Activated CD4-positive, alpha-beta T cell treated with anti-CD3 and anti-CD28 coated beads for 24 hours (primary cell): ENCODE results near the gene MED6.

Experiments
- DNase-seq, 2 donors: peaks; one replicate each; pipeline ENCODE4 v3.0.0-alpha.2; 2020; ENCODE audit warnings: low read depth in 2 of 2

MED6 gene

DNA sequence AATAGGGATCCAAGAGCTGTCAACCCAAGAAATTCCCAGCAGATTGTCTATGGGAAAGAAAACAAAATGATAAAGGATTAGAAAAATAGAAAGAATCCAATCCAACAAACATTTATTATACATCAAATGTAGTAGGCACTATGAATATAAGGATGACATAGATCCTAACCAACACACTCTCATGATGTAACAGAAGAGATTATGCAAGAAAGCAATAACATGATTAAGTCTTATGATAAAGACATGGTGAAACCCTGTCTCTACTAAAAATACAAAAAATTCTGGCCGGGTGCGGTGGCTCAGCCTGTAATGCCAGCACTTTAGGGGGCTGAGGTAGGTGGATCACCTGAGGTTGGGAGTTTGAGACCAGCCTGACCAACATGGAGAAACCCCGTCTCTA, 2.7 kb downstream of the MED6 start:
- DNase-seq: no peak

DNA sequence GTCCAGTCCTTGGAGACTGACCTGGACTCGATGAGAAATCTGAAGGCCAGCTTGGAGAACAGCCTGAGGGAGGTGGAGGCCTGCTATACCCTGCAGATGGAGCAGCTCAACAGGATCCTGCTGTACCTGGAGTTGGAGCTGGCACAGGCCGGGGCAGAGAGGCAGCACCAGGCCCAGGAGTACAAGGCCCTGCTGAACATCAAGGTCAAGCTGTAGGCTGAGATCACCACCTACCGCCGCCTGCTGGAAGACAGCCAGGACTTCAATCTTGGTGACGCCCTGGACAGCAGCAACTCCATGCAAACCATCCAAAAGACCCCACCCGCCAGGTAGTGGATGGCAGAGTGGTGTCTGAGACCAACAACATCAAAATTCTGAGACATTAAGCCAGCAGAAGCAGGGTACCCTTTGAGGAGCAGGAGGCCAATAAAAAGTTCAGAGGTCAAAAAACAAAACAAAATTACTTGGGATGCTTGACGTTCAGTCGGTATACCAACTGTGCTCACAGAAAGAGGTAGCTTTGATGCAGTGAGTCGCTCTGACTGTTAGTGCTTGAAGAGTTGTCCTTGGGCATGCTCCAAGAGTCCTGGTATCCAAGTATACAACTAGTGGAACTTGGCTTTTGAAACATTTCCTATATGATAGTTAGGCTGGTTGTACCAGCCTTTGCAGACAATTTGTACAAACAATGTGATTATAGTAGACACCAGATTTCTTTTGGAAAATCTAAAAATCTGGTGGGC, 4.8 kb downstream of the MED6 start:
- DNase-seq: no peak

DNA sequence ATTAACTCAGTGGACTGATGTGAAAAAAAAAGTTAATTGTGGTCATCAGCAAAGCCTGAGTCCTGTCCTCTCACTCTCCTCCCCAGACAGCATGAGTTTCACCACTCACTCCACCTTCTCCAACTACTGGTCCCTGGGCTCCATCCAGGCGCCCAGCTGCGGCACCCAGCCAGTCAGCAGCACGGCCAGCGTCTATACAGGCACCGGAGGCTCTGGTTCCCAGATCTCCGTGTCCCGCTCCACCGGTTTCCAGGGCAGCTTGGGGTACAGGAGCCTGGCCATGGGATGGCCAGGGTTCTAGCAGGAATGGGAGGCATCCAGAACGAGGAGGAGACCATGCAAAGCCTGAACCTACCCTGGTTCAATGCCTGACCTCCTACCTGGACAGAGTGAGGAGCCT, 6.0 kb downstream of the MED6 start:
- DNase-seq: no peak

DNA sequence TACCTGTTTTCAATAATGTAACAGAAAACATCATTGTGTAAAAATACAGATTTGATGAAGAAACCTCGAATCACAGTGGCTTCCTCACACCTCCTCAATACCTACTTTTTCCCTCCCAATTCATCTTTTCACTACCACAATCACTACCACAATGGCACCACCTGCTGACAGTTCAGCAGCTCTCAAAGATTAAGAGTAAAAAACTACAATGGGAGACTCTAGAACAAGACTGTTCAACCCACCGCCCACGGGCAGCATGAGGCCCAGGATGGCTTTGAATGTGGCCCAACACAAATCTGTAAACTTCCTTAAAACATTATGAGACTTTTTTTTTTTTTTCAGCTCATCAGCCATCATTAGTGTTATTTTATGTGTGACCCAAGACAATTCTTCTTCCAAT, 15.2 kb downstream of the MED6 start:
- DNase-seq: no peak

DNA sequence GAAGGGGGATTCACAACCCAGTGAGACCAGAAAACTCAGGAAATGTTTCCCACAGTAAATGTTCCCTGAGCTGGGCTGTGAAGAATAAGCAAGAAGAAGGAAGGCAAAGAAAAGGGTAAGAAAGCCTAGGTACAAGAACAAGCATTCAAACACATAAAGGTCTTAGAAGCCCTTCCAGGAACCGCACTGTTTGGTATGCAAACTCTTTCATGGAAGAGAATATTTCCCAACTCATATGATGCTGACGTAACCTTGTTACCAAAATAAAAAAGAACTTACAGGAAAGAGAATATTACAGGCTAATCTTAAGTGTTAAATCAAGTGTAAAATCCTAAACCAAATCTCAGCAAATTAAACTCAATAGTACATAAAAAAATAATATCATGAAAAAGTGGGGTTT, 23.6 kb downstream of the MED6 start:
- DNase-seq: no peak

DNA sequence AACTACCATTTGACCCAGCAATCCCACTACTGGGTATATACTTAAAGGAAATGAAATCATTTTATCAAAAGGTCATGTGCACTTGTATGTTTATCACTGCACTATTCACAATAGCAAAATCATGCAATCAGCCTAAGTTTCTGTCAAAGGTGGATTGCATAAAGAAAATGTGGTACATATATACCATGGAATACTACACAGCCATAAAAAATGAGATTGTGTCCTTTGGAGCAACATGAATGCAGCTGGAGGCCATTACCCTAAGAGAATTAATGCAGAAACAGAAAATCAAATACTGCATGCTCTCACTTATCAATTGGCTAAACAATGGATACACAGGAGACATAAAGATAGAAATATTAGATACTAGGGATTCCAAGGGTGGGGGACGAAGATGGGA, 27.4 kb downstream of the MED6 start:
- DNase-seq: no peak

DNA sequence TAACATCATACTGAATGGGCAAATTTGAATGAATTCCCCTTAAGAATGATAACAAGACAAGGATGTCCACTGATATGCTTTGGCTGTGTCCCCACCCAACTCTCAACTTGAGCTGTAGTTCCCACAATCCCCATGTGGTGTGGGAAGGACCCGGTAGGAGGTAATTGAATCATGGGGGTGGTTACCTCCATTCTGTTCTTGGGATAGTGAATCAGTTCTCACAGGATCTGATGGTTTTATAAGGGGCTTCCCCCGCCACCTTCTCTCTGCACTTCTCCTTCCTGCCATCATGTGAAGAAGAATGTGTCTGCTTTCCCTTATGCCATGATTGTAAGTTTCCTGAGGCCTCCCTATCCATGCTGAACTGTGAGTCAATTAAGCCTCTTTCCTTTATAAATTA, 29.3 kb downstream of the MED6 start:
- no peak for DNase-seq

DNA sequence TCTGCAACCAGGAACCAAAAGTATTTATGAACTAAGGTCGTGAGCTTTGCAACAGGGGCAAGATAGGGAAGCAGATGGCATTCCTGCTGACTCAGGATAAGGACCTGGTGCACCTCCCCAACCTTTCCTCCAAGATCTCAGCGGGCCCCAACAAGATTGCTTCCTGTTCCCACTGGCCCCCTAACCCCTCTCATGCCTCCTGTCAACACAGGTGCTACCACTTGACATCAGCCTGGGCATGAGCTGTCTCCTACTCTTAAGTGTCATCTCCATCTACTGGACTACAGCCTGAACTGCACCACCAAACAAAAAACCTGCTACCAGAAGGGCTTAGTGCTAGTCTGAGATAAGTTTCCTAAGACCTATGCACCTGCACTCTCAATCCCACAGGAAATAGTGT, 32.7 kb downstream of the MED6 start:
- DNase-seq: no peak

DNA sequence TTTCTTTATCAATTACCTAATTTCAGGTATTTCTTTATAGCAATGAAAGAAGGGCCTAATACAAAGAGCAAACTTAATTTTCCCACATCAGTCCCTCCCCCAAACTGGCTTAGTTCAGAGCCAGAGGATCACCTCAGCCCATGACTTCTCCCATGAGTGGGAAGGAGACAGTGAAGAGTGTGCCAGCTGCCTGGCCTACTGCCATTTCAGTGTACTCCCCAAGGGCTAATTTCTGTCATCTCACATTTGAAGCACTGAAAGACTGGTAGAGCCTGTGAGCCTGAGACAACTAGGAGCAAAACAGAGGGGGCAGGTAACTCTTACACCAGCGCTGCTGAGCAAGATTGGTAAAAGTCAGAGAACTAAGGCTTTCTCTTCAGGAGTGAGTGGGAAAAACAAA, 36.6 kb downstream of the MED6 start:
- DNase-seq: no peak

DNA sequence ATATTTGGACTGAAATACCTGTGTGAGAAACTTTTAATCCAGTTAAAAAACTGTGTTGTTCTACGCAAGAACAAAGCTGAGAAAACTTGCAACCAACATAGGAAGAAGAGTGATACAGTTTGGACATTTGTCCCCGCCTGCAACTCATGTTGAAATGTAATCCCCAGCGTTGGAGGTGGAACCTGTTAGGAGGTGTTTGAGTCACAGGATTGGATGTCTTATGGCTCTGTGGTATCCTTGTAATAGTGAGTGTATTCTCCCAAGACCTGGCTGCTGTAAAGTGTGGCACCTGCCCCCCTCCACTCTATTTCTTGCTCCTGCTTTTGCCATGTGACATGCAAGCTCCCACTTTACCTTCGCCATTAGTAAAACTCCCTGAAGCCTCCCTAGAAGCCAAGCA, 37.0 kb downstream of the MED6 start:
- DNase-seq: no peak

DNA sequence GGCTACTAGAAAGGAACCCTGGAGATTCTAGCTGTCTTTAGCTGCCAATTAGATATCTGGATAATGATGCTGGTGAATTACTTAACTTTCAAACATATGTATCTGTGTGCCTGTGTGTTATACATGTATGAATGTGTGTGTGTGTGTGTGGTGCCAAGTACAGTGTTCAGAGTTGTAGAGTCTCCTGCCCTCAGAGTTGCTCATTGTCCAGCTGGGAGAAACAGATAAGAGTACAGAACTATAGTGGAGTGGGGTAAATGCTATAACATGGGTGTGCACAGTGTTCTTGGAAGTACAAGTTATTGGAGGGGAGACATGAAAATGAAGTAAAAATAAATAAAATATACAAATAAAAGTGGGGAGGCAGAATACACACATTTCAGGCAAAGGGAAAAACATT, 42.1 kb downstream of the MED6 start:
- DNase-seq: no peak

DNA sequence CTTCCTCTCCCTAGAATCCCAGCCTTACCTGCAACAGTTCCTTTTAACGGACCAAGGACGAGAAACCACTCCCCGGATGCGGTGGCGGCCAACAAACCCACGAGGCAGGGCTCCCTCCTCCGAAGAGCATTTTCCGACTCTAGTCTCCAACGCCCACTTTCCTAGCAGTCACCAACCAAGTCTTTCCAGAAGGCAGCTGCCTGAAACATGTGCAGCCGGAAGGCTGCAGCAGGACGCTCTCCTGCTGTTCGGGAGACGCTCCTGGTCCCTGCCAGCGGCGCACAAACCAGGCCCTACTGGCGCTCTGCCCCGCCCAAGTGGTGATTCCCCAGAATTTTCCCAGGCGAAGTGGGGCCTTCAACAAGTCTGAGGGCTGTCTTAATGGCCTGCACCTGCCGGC, 44.6 kb downstream of the MED6 start:
- no peak for DNase-seq

DNA sequence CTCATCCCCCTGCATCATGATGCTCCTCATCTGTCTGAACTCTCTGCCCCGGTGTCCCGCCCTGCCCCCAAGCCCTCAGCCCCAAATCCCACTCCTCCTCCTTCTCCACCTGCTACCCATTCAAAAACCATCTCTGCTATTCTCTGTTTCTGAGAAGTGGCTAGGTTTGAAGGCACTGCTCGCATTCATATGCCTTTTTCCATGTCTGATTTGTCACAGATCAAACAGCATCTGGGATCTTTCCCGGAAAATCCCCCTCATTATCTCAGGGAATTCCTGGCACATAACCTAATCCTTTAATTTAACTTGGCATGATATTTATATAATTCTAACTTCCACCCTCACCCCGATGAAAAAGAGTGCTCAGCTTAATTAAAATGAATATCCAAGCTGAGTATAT, 62.4 kb downstream of the MED6 start:
- DNase-seq: no peak

DNA sequence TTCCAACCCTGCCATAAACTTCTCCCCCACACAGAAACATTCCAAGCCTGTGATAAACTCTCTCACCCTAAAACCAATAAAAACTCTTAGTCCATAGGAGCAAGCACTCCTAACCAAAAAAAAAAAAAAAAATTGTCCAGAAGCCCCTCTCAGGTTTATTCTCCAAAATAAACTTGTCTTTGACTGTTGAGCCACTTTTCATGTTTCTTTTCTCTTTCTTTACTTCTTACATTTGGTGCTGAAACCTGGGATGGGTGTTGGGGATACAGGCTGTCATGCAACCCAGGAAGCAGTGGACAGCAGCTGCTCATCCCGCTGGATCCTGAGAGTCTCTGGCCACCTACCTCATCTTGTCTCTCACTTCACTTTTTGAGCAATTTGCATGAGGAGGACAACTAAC, 63.6 kb downstream of the MED6 start:
- DNase-seq: no peak

DNA sequence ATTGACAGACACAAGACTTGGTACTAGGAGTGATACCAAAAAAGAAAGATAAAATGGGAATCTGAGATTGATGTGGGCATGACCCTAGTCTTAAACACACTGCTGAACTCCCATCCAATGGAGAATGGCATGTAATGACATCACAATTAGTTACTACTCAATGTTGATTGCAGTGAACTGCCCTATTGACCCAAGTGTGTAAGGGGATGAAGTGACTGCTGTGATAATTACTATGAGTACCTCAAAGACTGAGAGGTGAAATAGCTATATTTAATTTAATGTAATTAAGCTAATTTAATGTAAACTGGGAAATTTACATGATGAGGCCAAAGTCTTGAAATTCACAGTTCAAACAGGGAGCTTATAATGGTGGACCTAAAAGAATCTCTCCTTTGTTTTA, 65.6 kb downstream of the MED6 start, which contains the start of gene ADAM20:
ADAM20 (minus strand) TSS at position 101 of the 400 bp plus-strand sequence. CDS start 10,247 bp downstream, outside the sequence.
- no peak for DNase-seq
